ENCODE data around the gene FAHD2A. TPM values are rescaled to one million over a fixed set of nuclear protein-coding genes. Genes with fewer than 3 reads are reported as not detected.
"Not testable (repeated sequence)": the region's sequence is repeated elsewhere in the genome, so short reads cannot be mapped to it uniquely, and the experiment has no call there.

Gene FAHD2A
- total RNA-seq, 2 experiments from 2014 or later, result 33.8 to 37.5 TPM

DNA sequence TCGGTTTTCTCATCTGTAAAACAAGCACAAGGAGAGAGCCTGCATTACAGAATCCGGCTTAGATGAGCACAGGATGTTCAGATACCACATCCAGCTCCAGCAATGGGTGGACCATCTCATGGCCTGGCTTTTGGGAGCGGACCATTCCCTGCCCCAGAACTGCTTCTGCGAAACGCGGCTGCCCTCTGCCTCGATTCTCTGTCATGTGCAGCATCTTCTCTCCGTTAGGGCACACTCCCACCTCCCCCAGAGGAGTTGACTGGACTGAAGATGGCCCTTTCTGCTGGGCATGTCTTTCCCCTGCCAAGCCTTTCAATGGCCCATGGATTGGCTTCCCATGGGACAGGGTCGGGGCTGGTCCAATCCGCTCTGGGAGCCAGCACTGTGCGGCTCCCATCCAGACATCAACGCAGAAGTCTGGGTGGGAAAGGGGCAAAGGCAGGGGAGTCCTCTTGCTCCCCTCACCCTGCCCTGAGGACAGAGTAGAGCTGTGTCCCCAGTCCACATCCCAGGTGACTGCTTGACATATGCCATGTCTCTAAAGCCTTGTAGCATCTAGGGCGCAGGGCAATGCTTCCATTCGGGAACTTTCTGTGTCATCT lies 14.3 kb upstream of the FAHD2A start:
- ChIA-PET POLR2A (interaction anchor here (0.9 kb wide), 1 partner anchor 15 kb away, joined by 3 read pairs; the partner anchor contains the start of gene FAHD2A), CTCF (interaction anchor here (2.0 kb wide), 1 partner anchor 43 kb away, joined by 6 read pairs; no protein-coding TSS in a partner anchor)

DNA sequence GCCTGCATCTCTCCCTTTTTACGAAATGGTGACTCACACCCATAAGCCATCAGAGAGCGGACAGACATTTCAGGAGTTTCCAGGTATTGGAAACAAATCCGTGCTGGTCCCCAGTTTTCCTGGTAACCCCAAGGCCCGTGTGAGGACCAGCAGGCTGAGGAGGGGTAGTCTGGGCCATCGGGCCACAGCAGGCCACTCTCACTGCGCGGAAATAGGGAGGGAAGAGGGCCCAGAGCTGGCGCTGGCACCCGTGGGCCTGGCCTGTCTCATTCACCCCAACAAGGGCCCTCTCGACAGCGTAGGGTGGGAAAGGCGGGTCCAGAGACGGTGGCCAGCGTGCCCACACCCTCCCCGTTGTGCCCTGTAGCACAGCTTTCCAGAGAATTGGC lies 13.7 kb upstream of the FAHD2A start:
- POLR2A ChIA-PET, result no interaction called here

DNA sequence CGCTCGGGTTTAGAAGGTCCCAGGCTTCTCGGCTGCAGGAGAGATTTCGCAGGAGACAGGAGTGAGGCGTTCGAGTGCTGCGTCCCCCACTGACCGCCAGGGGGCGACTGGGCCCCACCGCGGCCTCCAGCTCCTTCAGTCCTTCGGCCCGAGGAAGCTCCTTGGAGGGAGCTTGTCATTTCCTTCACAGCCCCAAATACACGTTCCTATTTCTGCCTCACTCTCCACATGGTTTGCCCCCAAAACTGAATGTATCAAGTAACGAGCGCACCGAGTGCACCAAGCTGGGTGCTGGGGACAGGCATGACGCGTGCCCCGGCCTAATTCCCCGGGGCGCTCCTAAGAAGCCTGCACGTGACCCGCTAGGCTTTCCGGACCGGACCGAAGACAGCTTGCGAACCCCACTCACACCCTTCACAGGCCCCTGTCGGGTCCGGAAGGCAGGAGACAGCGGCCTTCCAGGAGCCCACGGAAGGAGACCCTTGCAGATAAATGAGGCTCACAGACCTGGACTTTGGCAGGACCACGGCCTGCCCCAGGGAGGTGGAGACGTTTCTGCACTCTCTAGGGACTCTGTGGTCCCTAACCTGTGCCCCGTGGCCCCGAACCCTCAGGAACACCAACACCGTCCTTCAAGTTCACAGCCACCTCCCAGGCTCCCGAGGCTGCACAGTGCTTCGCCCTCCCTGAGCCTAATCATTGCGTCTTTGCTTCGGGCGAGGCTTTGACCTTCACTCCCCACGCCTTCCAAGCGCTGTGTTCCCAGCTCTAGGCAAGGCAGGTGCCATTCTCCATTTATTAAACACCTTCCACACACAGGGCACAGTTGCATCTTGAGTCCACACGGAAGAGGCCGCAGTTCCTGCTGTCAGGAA lies 13.0 kb upstream of the FAHD2A start:
- POLR2A ChIA-PET, result no interaction called here
- CTCF ChIA-PET, result interaction anchor here (0.7 to 2.0 kb wide), 6 partner anchors 12 to 343 kb away, joined by 3 to 6 read pairs (median 3); no protein-coding TSS in a partner anchor

More for the DNA sequence above, 13.7 kb upstream of the FAHD2A start:
- CTCF ChIA-PET, result interaction anchor here (0.9 to 2.0 kb wide), 4 partner anchors 11 to 343 kb away, joined by 3 to 6 read pairs (median 4); no protein-coding TSS in a partner anchor

DNA sequence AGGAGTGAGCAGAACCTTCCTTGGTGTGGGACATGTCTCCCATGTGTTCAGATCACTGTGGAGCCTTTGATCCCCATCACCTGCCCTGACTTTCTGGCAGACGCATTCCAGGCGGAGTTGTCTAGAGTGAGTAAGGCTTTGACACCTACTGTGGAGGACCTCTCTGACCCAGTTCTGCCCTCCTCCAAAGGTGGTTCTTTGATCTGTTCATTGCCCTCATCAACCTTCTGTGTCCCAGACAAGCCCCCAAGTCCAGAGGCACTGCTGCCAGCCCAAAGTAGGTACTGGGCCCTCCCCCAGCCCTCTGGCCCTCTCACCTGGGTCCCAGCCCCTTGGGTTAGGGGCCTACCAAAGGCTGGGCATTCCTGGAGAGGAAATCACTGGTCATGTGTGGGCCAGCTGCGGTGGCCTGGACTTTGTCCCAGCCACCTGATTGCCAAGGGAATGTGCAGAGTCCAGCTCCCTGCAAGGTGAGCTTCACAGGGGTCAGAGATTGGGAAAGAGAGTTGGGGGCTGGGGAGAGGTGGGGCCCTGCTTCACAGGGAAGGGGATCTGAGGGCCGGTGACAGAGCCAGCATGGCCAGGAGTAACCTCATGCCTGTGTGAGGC lies 12.1 kb upstream of the FAHD2A start:
- CTCF ChIA-PET, result no interaction called here
- POLR2A ChIA-PET, result no interaction called here

DNA sequence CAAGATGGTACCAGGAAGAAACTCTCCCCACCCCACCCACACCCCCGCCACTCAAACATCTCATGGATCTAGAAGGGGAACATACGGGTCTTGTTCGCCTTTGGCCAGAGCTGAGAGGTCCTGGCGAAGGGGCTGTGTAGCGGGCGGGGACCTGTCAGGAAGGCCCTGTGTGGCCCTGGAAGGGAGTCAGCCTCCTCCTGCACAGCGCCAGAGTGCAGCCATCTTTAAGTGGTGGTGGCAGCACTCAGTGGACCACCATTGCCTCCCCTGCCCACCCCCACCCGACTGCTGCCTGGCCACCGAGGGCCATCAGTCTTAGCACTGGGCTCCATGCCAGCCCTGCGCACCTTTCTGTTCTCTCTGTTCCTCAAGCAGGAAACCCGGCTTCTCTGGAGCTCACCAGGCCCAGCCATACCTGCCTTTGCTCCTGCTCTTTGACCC lies 11.6 kb upstream of the FAHD2A start:
- CTCF ChIA-PET, result interaction anchor here (0.6 kb wide), 1 partner anchor 78 kb away, joined by 3 read pairs; no protein-coding TSS in a partner anchor
- POLR2A ChIA-PET, result no interaction called here

DNA sequence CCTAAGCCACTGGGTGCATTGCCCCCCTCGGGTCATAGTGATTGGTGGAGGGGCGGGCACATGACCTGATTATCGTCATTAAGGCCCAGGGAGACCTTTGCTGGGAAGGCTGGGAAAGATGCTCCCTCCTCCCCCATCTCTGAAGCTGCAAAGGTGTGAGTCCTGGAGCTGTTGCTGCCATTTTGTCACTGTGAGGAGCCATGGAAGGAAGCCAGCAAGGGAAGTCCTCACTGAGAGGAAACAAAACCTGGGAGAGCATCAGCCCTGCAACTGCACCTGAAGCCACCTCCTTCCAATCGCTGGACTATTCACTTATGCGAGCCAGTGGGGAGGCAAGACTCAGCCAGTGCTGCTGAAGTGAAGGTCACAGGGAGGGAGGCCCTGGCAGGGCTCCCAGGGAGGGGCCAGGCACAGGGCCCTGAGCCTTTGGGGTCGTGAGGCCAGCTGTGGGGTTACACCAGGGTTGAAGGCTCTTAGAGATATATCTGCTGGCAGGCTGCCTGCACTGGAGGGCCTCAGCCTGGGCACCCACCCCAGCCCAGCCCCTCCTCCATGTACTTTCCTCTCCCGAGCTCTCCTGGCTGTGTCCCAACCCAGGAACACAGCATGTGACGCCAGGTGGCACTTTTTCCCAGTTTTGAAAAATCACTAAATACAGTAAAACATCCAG lies 10.7 kb upstream of the FAHD2A start:
- POLR2A ChIA-PET, result no interaction called here

DNA sequence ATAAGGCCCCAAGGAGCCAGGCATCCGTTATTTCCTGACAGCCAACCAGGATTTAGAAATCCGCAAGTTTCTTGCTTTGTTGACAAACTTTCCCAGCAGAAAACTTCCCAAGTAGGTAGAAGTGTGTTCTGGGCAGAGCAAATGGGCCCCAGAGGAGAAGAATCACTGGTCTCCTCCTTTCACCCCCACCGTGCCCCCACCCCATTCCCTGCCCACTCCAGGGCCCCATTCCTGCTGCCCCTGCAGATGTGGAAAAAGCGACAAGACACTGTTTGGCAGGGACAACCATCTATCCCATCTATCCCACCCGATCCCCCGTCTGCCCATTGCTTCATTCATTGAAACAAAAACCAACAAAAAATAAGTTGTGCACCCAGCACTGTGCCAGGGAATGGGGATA lies 10.2 kb upstream of the FAHD2A start:
- CTCF ChIA-PET, result no interaction called here

More for the DNA sequence above, 10.7 kb upstream of the FAHD2A start:
- CTCF ChIA-PET, result interaction anchor here (0.6 kb wide), 1 partner anchor 79 kb away, joined by 3 read pairs; no protein-coding TSS in a partner anchor

DNA sequence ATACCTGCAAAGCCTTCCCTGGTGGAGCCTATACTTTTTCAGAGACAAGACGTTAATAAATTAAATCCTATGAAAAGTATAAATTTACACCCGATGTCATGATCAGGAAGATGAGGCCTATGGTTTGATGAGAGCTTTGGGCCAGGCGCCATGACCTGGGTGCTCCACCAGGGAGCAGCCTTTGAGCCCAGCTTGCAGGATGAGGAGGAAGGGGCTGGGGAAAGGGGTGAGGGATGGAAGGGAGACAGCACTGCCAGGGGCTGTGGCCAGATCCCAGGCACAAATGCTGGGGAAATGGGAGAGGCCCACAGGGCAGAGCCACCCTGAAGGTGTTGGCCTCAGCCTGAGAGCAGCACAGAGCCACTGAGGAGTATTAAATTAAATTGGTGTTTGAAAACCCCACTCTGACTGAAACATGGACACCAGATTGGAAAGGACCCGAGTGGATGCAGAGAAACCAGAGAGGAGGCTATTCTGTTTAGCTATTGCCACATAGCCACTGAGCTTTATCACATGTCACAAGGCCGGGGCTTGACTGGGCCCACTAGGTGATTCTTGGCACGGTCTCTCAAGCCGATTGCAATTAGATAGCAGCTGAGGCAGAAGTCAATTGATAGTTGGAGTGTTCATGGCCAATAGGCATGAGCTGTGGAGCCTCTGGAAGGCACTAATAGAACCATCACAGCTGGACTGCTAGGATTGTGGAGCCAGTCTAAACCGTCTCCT lies 9.6 kb upstream of the FAHD2A start:
- ChIA-PET CTCF (no interaction called here), POLR2A (no interaction called here)

More for the DNA sequence above, 10.2 kb upstream of the FAHD2A start:
- POLR2A ChIA-PET, result no interaction called here

DNA sequence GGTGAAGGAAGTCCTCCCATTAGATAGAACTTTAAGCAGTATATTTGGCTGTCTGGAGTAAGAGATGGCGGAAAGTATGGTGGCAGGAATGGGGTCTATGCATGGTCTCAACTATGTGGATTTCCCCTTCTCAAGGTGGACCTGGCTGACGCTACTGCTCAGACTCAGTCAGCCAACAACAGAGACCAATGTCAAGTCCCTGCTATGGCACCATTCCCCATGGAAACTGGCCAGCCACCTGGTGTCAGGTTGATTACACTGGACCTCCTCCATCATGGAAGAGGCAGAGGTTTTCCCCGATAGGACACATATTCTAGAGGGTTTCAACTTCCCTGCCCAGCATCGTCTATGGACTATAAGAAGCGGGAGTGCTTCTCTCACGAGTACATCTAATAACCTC lies 8.6 kb upstream of the FAHD2A start:
- ChIA-PET POLR2A (no interaction called here), CTCF (no interaction called here)

DNA sequence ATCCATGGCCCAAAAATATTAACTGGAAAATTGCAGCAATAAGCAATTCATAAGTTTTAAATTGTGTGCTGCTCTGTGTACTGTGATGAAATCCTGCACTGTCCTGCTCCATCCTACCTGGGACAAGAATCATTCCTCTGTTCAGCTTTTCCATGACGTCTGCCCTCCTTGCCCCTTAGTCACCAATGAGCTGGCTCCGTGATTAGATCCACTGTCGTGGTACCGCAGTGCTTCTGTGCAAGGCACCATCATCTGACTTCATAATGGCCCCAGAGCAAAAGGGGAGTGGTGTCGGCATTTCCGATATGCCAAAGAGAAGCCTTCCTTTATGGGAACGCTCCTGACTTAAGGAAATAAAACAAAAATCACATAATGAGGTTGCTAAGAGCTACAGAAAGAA lies 3.4 kb upstream of the FAHD2A start:
- CTCF ChIA-PET, result no interaction called here
- POLR2A ChIA-PET, result no interaction called here

DNA sequence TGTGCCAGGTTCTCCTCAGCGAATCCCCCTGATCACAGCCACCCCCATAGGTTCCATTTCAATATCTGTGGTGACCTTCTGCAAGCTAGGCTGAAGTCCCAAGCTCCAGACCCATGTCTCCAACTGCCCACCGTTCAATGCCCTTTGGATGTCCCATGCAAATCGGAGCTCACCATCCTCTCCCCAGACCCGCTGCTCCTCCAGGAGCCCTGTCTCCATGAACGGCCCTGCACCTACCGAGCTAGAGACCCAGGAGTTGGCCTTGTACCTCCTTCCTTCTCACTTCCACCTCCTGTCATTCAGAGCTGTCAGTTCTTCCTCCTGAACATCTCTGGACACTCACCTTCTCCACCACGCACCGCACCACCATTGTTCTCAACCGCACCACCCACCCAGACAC lies 1.0 kb upstream of the FAHD2A start:
- ChIA-PET POLR2A (interaction anchor here (1.8 kb wide), 1 partner anchor 56 kb away, joined by 5 read pairs; no protein-coding TSS in a partner anchor), CTCF (interaction anchor here (0.9 to 2.5 kb wide), 4 partner anchors 8 to 56 kb away, joined by 3 to 17 read pairs (median 3); no protein-coding TSS in a partner anchor)

DNA sequence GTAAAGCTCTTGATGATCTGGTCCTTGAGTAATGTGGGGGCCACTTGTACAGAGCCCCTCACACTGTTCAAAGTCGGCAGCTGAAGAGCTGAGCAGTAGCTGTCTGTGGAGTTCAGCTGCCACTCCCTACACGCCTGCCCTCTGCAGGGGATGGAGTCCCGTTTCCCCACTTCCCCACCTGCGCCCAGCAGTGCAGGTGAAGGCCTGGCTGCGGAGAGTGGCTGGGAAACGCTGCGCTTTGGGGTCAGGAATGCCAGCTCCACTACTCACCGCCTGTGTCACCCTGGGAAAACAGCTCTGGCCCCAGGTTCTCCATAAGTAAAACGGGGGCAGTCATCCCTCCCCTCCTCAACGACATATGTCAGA lies 521 bp upstream of the FAHD2A start:
- ChIA-PET CTCF (interaction anchor here (0.9 to 2.5 kb wide), 3 partner anchors 13 to 57 kb away, joined by 3 to 17 read pairs (median 3); no protein-coding TSS in a partner anchor), POLR2A (interaction anchor here (1.8 kb wide), 1 partner anchor 56 kb away, joined by 5 read pairs; no protein-coding TSS in a partner anchor)

DNA sequence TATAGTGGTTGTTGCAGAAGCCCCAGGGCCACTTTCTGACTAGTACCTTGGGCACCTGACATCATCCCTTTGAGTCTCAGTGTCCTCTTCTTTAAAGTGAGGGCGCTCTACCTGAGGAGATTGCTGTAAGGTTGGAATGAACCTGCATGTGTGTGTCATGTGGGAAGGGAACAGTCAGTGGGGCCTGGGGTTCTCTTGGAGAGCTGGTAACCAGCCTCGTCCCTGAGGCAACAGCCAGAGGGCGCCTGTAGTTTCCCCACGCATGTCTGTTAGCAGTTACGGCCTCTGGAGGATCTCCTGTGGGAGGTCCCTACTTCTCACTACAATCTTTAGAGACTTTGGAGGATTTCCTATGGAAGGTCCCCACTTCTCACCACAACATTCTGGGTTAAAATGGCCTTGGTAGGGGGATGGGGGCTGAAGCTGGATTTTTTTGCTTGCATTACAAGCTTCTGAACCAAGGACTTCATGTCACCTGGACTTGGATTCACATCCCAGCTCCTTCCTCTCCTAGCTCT lies 755 bp downstream of the FAHD2A start:
- ChIA-PET CTCF (interaction anchor here (0.7 to 2.5 kb wide), 2 partner anchors 14 to 58 kb away, joined by 3 to 17 read pairs; no protein-coding TSS in a partner anchor), POLR2A (interaction anchor here (0.6 to 1.8 kb wide), 2 partner anchors 15 to 58 kb away, joined by 3 to 5 read pairs; no protein-coding TSS in a partner anchor)

DNA sequence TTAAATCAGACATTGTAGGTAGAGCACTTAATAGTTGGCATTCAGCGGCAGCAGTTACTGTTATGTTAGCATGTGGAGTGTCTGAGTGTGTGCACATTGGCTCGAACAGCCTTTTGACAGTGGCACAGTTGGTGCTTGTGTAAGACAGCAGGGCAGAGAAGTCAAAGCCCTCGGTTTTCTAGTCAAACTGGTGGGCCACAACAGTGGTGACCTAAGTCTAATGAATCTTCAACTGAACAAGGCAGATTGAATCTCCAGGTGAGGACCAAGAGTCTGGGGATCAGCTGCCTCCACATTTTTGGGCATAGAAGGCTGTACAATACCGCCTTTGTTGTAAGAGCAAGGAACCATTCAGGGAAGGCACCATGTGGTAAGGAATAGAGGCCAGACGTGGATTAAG lies 1.3 kb downstream of the FAHD2A start:
- CTCF ChIA-PET, result interaction anchor here (0.7 kb wide), 1 partner anchor 14 kb away, joined by 3 read pairs; no protein-coding TSS in a partner anchor
- POLR2A ChIA-PET, result not testable (repeated sequence)

DNA sequence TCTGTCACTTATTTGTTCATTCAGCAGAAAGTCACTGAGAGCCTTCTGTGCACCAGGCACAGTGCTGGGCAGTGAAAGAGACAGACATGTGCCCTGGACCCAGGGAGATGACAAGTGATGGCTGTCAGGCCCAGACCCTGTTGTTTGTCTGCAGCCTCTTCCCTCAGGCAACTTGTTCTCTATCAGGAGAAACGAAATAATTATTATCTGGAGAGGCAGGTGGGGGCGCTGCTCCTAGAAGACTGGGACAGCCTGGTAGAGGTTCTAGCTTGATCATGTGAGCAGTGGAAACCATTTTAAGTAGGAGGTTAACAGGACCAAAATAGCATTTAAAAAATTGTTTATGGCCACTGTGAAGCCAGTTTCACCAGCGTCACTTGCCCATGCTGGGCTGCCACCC lies 2.2 kb downstream of the FAHD2A start:
- CTCF ChIA-PET, POLR2A ChIA-PET: not testable (repeated sequence)

DNA sequence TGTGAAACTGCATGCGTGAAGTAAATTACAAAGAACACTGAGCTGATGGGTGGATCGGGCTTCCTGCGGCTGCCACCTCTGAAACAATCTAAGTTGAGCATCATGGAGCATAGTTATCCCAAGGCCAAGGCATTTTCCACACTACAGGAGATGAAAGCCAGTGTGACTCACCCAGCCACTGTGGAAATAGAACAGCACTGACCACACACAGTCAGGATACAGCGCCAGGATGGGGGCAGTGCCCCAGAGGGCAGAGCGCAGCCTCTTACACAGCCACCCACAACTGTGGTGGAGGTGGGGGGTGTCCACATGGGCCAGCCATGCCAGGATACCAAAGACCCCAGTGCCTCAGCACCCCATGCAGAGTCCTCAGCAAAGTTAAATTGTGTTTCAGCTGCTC lies 8.7 kb downstream of the FAHD2A start:
- POLR2A ChIA-PET, CTCF ChIA-PET: not testable (repeated sequence)

DNA sequence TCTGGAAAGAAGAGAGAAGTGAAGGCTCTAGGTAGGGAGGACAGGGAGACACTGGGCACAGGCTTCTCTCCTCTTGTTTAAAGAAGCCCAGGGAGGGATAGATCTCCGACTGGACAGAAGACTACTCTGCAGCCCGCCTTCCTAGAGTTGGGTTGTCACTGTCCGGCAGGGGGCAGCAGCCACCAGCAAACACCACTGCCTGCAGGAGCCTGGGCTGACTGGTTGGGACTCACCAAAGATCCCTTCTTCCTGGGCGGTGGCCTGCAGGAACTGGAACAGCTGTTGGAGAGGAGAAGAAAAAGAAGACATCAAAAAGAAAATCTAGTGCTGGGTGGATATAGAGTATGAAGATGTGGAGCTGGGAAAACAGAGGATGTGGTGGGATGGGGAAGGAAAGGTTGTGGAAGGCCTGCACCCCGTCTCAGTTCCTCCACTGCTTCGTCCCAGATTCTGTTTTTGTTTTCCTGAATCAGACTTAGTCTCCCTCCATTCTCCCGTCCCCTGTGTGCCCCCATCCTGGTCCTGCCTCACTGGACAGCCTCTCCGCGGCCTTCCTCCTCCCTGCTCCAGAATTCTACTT lies 11.6 kb downstream of the FAHD2A start:
- CTCF ChIA-PET, POLR2A ChIA-PET: not testable (repeated sequence)

DNA sequence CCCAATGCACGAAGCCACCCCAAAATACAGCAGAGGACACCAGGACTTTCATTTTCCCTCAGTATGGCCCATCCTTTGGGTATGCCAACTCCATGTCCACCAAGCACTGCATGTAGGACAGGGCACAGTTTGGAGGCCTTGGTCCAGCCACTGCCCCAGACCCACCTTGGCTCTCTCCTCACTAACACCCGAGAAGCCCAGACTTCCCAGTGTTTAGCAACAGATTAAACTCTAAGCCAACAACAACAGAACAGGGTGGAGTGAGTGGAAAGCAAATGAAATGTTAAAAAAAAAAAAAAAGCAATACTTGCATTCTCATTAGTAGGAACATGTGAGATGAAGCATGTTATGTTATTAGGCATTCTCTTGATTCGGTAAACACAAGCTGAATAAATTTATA lies 12.6 kb downstream of the FAHD2A start:
- CTCF ChIA-PET, POLR2A ChIA-PET: not testable (repeated sequence)
